K562 (cell line): Measurements from ENCODE around the gene BORA. TPM values are rescaled to one million over a fixed set of nuclear protein-coding genes. Genes with fewer than 3 reads are reported as not detected.
A peak's percentile ranks its signal among the peaks of the same experiment; 100 is the strongest.

Experiments
- CHD7 ChIP-seq: fragments of 200-600 bp; sonication (generic); IDR thresholded peaks from one replicate; pipeline ENCODE4 v1.6.1; 2012; ENCODE audit warnings: mild to moderate bottlenecking, low read depth, low read length, inconsistent platforms
- E2F4 ChIP-seq: sonication (generic); formaldehyde crosslinking; IDR thresholded peaks from 2 replicates; pipeline ENCODE4 v1.8.0; 2022; ENCODE audit warnings: mild to moderate bottlenecking, low read depth, missing genetic modification reagents
- EHMT2 ChIP-seq: fragments of 450-650 bp; IDR thresholded peaks from 2 replicates; pipeline ENCODE4 v1.6.1; 2018; ENCODE audit warnings: antibody characterized with exemption
- ELF2 ChIP-seq: fragments of 250-450 bp; sonication (Bioruptor Pico); IDR thresholded peaks from 2 replicates; pipeline ENCODE4 v1.5.0; 2021; ENCODE audit warnings: mild to moderate bottlenecking
- FOXK1 ChIP-seq: sonication (generic); formaldehyde crosslinking; IDR thresholded peaks from 2 replicates; pipeline ENCODE4 v1.8.0; 2022; ENCODE audit warnings: missing genetic modification reagents, mild to moderate bottlenecking, borderline replicate concordance
- GATAD2A ChIP-seq: fragments of 450-650 bp; IDR thresholded peaks from 2 replicates; pipeline ENCODE4 v1.6.1; 2017
- HDAC2 ChIP-seq: fragments of 450-650 bp; IDR thresholded peaks from 2 replicates; pipeline ENCODE4 v1.6.1; 2016; ENCODE audit warnings: mild to moderate bottlenecking
- HDAC3 ChIP-seq: fragments of 450-650 bp; IDR thresholded peaks from 2 replicates; pipeline ENCODE4 v1.6.1; 2018; ENCODE audit warnings: borderline replicate concordance, mild to moderate bottlenecking, moderate library complexity; ENCODE audit not compliant: partially characterized antibody
- NRF1 ChIP-seq, 2 experiments: fragments of 450-650 bp; IDR thresholded peaks in 1 of 2; conservative IDR thresholded peaks in 1 of 2; 2 replicates each; pipeline ENCODE4 v1.6.1; 2014; ENCODE audit warnings: mild to moderate bottlenecking in 2 of 2
- RBM25 ChIP-seq: fragments of 200-400 bp; formaldehyde crosslinking; IDR thresholded peaks from 2 replicates; pipeline ENCODE4 v1.6.1; 2018; ENCODE audit warnings: low read length, low read depth, moderate library complexity; ENCODE audit not compliant: severe bottlenecking
- STAG1 ChIP-seq: sonication (generic); formaldehyde crosslinking; IDR thresholded peaks from 2 replicates; pipeline ENCODE4 v1.5.0; 2020; ENCODE audit warnings: missing genetic modification reagents, borderline replicate concordance
- ZC3H4 ChIP-seq: sonication (generic); formaldehyde crosslinking; IDR thresholded peaks from 2 replicates; pipeline ENCODE4 v1.9.0; 2021; ENCODE audit warnings: missing genetic modification reagents, borderline replicate concordance
- ZEB2 ChIP-seq: fragments of 450-650 bp; IDR thresholded peaks from 2 replicates; pipeline ENCODE4 v1.6.1; 2016
- ZNF23 ChIP-seq: fragments of 250-450 bp; sonication (Bioruptor Pico); IDR thresholded peaks from 2 replicates; pipeline ENCODE4 v1.4.0; 2020; ENCODE audit warnings: mild to moderate bottlenecking
- ZNF408 ChIP-seq: fragments of 250-450 bp; sonication (Bioruptor Pico); IDR thresholded peaks from 2 replicates; pipeline ENCODE4 v1.4.0; 2020; ENCODE audit warnings: low read depth, mild to moderate bottlenecking, moderate library complexity
- ZNF696 ChIP-seq: fragments of 250-450 bp; sonication (Bioruptor Pico); conservative IDR thresholded peaks from 2 replicates; pipeline ENCODE4 v1.4.0; 2020; ENCODE audit warnings: mild to moderate bottlenecking, moderate library complexity
- polyA plus RNA-seq, 8 experiments: library from polyadenylated mRNA; depleted of rRNA in 4 of 8; stranded (reverse) in 5 of 8; unstranded in 3 of 8; fragments of >200 nt; fragmentation: Nextera tagmentation in 2 of 8; fragmentation: Illumina TruSeq in 1 of 8; extraction: Ambion mirVana in 2 of 8; extraction: Trizol in 1 of 8; gene quantifications; 2 replicates each; pipeline versions ENCODE4 v1.2.1 to v1.2.3, GENCODE V29; 2011 to 2014; ENCODE audit warnings: inconsistent platforms in 1 of 8, missing spikeins in 1 of 8
- total RNA-seq, 7 experiments: library from RNA; depleted of rRNA in 6 of 7; stranded (reverse); fragments of >200 nt in 6 of 7; fragmentation: Illumina TruSeq in 2 of 7; extraction: Trizol in 2 of 7; gene quantifications; 2 replicates each; pipeline versions ENCODE4 v1.2.1 to v1.2.3, GENCODE V29; 2011 to 2021; ENCODE audit warnings: low replicate concordance in 1 of 7

The BORA gene
- total and polyA plus RNA-seq, 9 of the 15 experiments (the other 6 are each of a cell fraction or from before 2014, with no cell fraction given) = 12.4 to 21.5 (median 18.2) TPM

GRCh38 chr13:72781451-72782439 is 54.0 kb downstream of the BORA start, which contains the start of the genes DIS3 and PIBF1 (continued):
- no peak for TF ChIP-seq CHD7
- no peak for TF ChIP-seq HDAC2
- no peak for TF ChIP-seq STAG1
- no peak for TF ChIP-seq ZNF23
- TF ChIP-seq RBM25 = peak; percentile 27
- peak; percentile 64 to 74; a peak in 3 of 4 replicates for TF ChIP-seq NRF1 (conservative IDR thresholded peaks at IDR 0.05 in 1 of 2, IDR thresholded peaks at IDR 0.05 in 1 of 2)
- TF ChIP-seq HDAC3 = no peak
- TF ChIP-seq ZC3H4 (CRISPR knock-in tag) = no peak
- no peak for TF ChIP-seq ELF2 (CRISPR knock-in tag)
- no peak for TF ChIP-seq ZNF408 (CRISPR knock-in tag)
- TF ChIP-seq ZNF696 = no peak
- no peak for TF ChIP-seq EHMT2
- TF ChIP-seq ZEB2 = no peak
- no peak for TF ChIP-seq GATAD2A
- TF ChIP-seq FOXK1 = no peak
- TF ChIP-seq E2F4 = no peak
